ENCODE measurements around the gene ZNF800. TPM values are rescaled to one million over a fixed set of nuclear protein-coding genes. Genes with fewer than 3 reads are reported as not detected.

Gene ZNF800
- 10.8 and 16.8 TPM in 2 replicates for total RNA-seq

GRCh38 chr7:127392566-127393367 lies at the start of gene ZNF800:
ZNF800 (minus strand) TSS chr7:127392708; CDS start chr7:127391557, 1,151 bp downstream.

Other genes with a start within 250 kb of the ZNF800 start
- gene GRM8, start 139.8 kb downstream of the ZNF800 start, total RNA-seq, result not detected in 2 replicates
- 30.6 and 37.5 TPM in 2 replicates for gene GCC1, start 192.9 kb upstream of the ZNF800 start, total RNA-seq
- 179 and 210 TPM in 2 replicates for gene ARF5, start 195.7 kb upstream of the ZNF800 start, total RNA-seq
- 1.7 and 3.8 TPM in 2 replicates for gene FSCN3, start 201.0 kb upstream of the ZNF800 start, total RNA-seq
- gene PAX4, start 225.4 kb upstream of the ZNF800 start, total RNA-seq, result not detected in 2 replicates

Data from tracheal epithelial cell (primary cell).